ENCODE measurements around the gene IPO11.

Gene IPO11

GRCh38 chr5:62649025-62649424 is 236.5 kb downstream of the IPO11 start:
- Histone ChIP-seq H3K79me2 (ENCODE audit: insufficient read depth, low read length) (no peaks in the 10 kb centered on the region), H3K9ac (ENCODE audit: low read length) (no peak overlapping the region), H3F3A (ENCODE audit: insufficient read depth) (no peaks in the 10 kb centered on the region), H3K36me3 (ENCODE audit: low read length) (no peaks in the 10 kb centered on the region), H3K9me3 (ENCODE audit: insufficient read depth, low read length) (no peaks in the 10 kb centered on the region), H3K4me3 (ENCODE audit: insufficient read depth, low read length, poor library complexity, severe bottlenecking) (no peak overlapping the region), H2AFZ (ENCODE audit: low read depth, low read length, severe bottlenecking) (no peak overlapping the region), H4K20me1 (ENCODE audit: low read depth, low read length) (no peaks in the 10 kb centered on the region), H3K9me2 (replicated peaks; ENCODE audit: insufficient read depth, low read length) (no peaks in the 10 kb centered on the region), H3K27ac (ENCODE audit: low read depth, low read length) (no peak overlapping the region), H3K4me2 (ENCODE audit: low read depth, low read length, poor library complexity, severe bottlenecking) (no peak overlapping the region), H3K27me3 (ENCODE audit: low read length) (no peaks in the 10 kb centered on the region)
- TF ChIP-seq CTCF (IDR thresholded peaks at IDR 0.05; ENCODE audit: insufficient read depth, low read length, poor library complexity, severe bottlenecking) (no peak), EZH2phosphoT487 (conservative IDR thresholded peaks at IDR 0.05; ENCODE audit: low read length) (no peak)

- Histone ChIP-seq H4K20me1 (ENCODE audit: low read depth, low read length) (no peaks in the 10 kb centered on the region), H2AFZ (ENCODE audit: low read depth, low read length, severe bottlenecking) (no peak overlapping the region), H3K4me3 (ENCODE audit: insufficient read depth, low read length, poor library complexity, severe bottlenecking) (no peak overlapping the region), H3K27ac (ENCODE audit: low read depth, low read length) (no peak overlapping the region), H3K9me3 (ENCODE audit: insufficient read depth, low read length) (no peaks in the 10 kb centered on the region), H3K4me2 (ENCODE audit: low read depth, low read length, poor library complexity, severe bottlenecking) (no peak overlapping the region), H3K9me2 (replicated peaks; ENCODE audit: insufficient read depth, low read length) (no peaks in the 10 kb centered on the region), H3K27me3 (ENCODE audit: low read length) (no peaks in the 10 kb centered on the region), H3K79me2 (ENCODE audit: insufficient read depth, low read length) (no peaks in the 10 kb centered on the region), H3F3A (ENCODE audit: insufficient read depth) (no peaks in the 10 kb centered on the region), H3K36me3 (ENCODE audit: low read length) (no peaks in the 10 kb centered on the region), H3K9ac (ENCODE audit: low read length) (no peak overlapping the region)
- TF ChIP-seq EZH2phosphoT487 (conservative IDR thresholded peaks at IDR 0.05; ENCODE audit: low read length) (no peak), CTCF (IDR thresholded peaks at IDR 0.05; ENCODE audit: insufficient read depth, low read length, poor library complexity, severe bottlenecking) (no peak)
These were observed 237.0 kb downstream of the IPO11 start for GRCh38 chr5:62649476-62650113.

- TF ChIP-seq EZH2phosphoT487 (conservative IDR thresholded peaks at IDR 0.05; ENCODE audit: low read length) (no peak), CTCF (IDR thresholded peaks at IDR 0.05; ENCODE audit: insufficient read depth, low read length, poor library complexity, severe bottlenecking) (no peak)
- H3K9ac ChIP-seq (ENCODE audit: low read length) = no peak overlapping the region
- H4K20me1 ChIP-seq (ENCODE audit: low read depth, low read length) = no peaks in the 10 kb centered on the region
- H3K27me3 ChIP-seq (ENCODE audit: low read length) = no peaks in the 10 kb centered on the region
- H3K9me2 ChIP-seq (replicated peaks; ENCODE audit: insufficient read depth, low read length) = no peaks in the 10 kb centered on the region
- H3F3A ChIP-seq (ENCODE audit: insufficient read depth) = no peaks in the 10 kb centered on the region
- no peaks in the 10 kb centered on the region for H3K9me3 ChIP-seq (ENCODE audit: insufficient read depth, low read length)
- no peak overlapping the region for H2AFZ ChIP-seq (ENCODE audit: low read depth, low read length, severe bottlenecking)
- H3K79me2 ChIP-seq (ENCODE audit: insufficient read depth, low read length) = no peaks in the 10 kb centered on the region
- no peak overlapping the region for H3K4me2 ChIP-seq (ENCODE audit: low read depth, low read length, poor library complexity, severe bottlenecking)
- H3K4me3 ChIP-seq (ENCODE audit: insufficient read depth, low read length, poor library complexity, severe bottlenecking) = no peak overlapping the region
- H3K36me3 ChIP-seq (ENCODE audit: low read length) = no peaks in the 10 kb centered on the region
- no peak overlapping the region for H3K27ac ChIP-seq (ENCODE audit: low read depth, low read length)
These were observed 237.6 kb downstream of the IPO11 start for GRCh38 chr5:62650197-62650596.
